ENCODE data around the gene TOMM70. TPM values are rescaled to one million over a fixed set of nuclear protein-coding genes. Genes with fewer than 3 reads are reported as not detected.

The TOMM70 gene
- total and polyA plus RNA-seq, 11 donors, result 25.9 to 67.0 (median 56.2) TPM

- peaks cover 0 to 16% (median 11%) of the 10 kb centered on the region in 12 donors for H3K9me3 ChIP-seq
- intact Hi-C loops (cut with DNase I), result loop anchor here in 1 of 10 donors (10.0 kb wide), 1 partner anchor 50 kb away; the partner anchor contains the start of gene NIT2
- 80 to 89% (median 88%) methylated on average over 8 of the region's 8 CpGs for WGBS, 4 donors
- H3K36me3 ChIP-seq, result peaks cover 0 to 75% (median 67%) of the 10 kb centered on the region in 9 donors
- DNase-seq, result no peak
- H3K4me3 ChIP-seq, result no peak overlapping the region
- H3K27me3 ChIP-seq, result no peaks in the 10 kb centered on the region
- peaks cover 0 to 27% (median 7%) of the 10 kb centered on the region in 12 donors for H3K4me1 ChIP-seq
- TF ChIP-seq POLR2A (IDR thresholded peaks at IDR 0.05), result no peak
- no peak for TF ChIP-seq CTCF (IDR thresholded peaks at IDR 0.05)
- no peak for ATAC-seq
- no peak overlapping the region for H3K27ac ChIP-seq
These were observed 16.0 kb downstream of the TOMM70 start for GRCh38 chr3:100384733-100385525.

- no peaks in the 10 kb centered on the region for H3K4me1 ChIP-seq
- H3K27ac ChIP-seq, result no peak overlapping the region
- no peaks in the 10 kb centered on the region for H3K27me3 ChIP-seq
- no peak for TF ChIP-seq CTCF (IDR thresholded peaks at IDR 0.05)
- TF ChIP-seq POLR2A (IDR thresholded peaks at IDR 0.05), result no peak
- DNase-seq (no peak), ATAC-seq (no peak)
- H3K9me3 ChIP-seq, result no peaks in the 10 kb centered on the region
- intact Hi-C loops (cut with DNase I), result no loop called here
- WGBS, 4 donors, result 95 to 97% (median 97%) methylated on average over 4 of the region's 4 CpGs
- H3K4me3 ChIP-seq, result no peak overlapping the region
- H3K36me3 ChIP-seq, result peaks cover 0 to 100% (median 96%) of the 10 kb centered on the region in 9 donors
These were observed 24.6 kb downstream of the TOMM70 start for GRCh38 chr3:100376301-100376700.

GRCh38 chr3:100374521-100374920 lies 26.4 kb downstream of the TOMM70 start:
- no peak for DNase-seq
- H3K9me3 ChIP-seq, result no peaks in the 10 kb centered on the region
- no peaks in the 10 kb centered on the region for H3K4me1 ChIP-seq
- intact Hi-C loops (cut with DNase I), result no loop called here
- TF ChIP-seq CTCF (IDR thresholded peaks at IDR 0.05) (no peak), POLR2A (IDR thresholded peaks at IDR 0.05) (no peak)
- no peak for ATAC-seq
- peaks cover 0 to 100% (median 94%) of the 10 kb centered on the region in 9 donors for H3K36me3 ChIP-seq
- no peak overlapping the region for H3K27ac ChIP-seq
- no peaks in the 10 kb centered on the region for H3K27me3 ChIP-seq
- no peak overlapping the region for H3K4me3 ChIP-seq

- ATAC-seq (no peak), DNase-seq (no peak)
- Histone ChIP-seq H3K4me3 (no peak overlapping the region), H3K4me1 (no peaks in the 10 kb centered on the region), H3K27me3 (no peaks in the 10 kb centered on the region), H3K36me3 (peaks cover 0 to 99% (median 91%) of the 10 kb centered on the region in 9 donors), H3K27ac (no peak overlapping the region), H3K9me3 (no peaks in the 10 kb centered on the region)
- 75 to 84% (median 82%) methylated on average over 1 of the region's 1 CpG for WGBS, 4 donors
- intact Hi-C loops (cut with DNase I), result no loop called here
- no peak for TF ChIP-seq CTCF (IDR thresholded peaks at IDR 0.05)
- no peak for TF ChIP-seq POLR2A (IDR thresholded peaks at IDR 0.05)
These were observed 30.1 kb downstream of the TOMM70 start for GRCh38 chr3:100370756-100371155.
